GM21528 (cell line): ENCODE results near the gene ODR4.
A peak's percentile ranks its signal among the peaks of the same experiment; 100 is the strongest.
"Not testable (repeated sequence)": the region's sequence is repeated elsewhere in the genome, so short reads cannot be mapped to it uniquely, and the experiment has no call there.

Experiments
- ATAC-seq: cut with Tn5 transposase; IDR thresholded peaks from one replicate; pipeline ENCODE4 v1.9.1; 2021; ENCODE audit warnings: mild to moderate bottlenecking, moderate library complexity; ENCODE audit not compliant: unreplicated experiment, low FRiP score

ODR4 gene

GRCh38 chr1:186420923-186421322, 45.3 kb downstream of the ODR4 start:
- peak; percentile 85 for ATAC-seq

GRCh38 chr1:186421446-186421845, 45.8 kb downstream of the ODR4 start:
- no peak for ATAC-seq

- no peak for ATAC-seq
These were observed 48.9 kb downstream of the ODR4 start for GRCh38 chr1:186424539-186424938.

DNA sequence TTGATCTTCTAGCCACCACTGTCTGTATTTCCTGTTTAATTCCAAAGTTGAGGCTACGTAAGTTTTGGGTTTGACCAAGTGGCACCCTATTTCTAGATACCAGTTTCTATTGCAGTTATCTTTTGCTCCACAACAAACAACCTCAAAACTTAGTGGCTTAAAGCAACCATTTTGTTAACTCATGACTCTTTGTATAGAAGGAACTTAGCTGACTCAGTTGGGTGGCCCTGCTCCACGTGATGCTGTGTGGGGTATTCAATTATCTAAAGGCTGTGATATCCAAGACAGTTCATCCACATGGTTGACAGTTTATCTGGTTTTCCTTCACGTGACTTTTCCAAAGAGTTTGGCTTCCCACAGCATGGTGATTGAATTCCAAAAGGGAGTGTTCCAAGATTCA, 50.5 kb downstream of the ODR4 start:
- ATAC-seq: no peak

DNA sequence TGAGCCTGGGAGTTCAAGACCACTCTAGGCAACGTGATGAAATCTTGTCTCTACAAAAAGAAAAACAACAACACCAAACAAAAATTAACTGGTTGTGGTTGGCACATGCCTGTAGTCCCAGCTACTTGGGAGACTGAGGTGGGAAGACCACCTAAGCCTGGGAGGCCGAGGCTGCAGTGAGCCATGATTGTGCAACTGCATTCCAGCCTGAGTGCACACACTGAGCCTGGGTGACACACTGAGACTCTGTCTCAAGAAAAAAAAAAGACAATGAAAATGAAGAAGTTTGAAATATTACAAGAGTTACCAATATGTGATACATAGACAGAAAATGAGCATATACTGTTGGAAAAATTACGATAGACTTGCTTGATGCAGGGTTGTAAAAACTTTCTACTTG, 53.4 kb downstream of the ODR4 start:
- no peak for ATAC-seq

DNA sequence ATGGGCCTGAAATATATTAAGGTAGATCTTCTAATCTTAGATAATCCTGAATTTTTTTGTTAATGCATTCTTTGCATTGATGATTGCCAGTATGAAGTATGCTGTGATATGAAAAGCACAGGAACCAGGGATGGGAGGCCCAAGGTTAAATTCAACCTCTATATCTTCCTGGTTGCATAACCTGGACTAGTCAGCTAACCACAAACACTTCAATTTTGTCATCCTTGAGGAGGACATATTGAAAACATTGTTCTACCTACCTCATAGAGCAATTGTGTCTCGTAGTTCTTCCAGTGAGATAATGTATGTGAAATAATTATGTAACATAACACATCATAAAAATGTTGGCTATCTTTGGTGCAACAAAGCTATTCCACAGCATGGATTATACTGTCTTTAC, 59.7 kb downstream of the ODR4 start:
- ATAC-seq: no peak

DNA sequence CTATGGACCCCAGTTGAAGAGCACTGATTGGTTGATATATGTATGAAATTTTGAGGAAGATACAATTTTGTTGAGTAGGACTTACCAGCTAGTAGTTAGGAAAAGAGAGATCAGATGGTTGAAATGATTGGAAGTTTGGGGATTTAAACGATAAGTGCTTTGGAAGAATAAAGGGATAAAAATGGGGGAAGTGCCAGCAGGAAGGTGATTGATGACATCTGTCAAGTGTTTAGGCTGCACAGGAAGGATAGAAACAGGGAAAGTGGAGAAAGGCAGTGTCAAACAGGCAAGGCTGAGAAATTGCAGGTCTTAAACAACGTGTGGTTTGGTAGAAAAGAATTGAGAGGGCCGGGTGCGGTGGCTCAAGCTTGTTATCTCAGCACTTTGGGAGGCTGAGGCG, 62.9 kb downstream of the ODR4 start:
- ATAC-seq: no peak

- ATAC-seq: no peak
These were observed 64.9 kb downstream of the ODR4 start for GRCh38 chr1:186440584-186440983.

- ATAC-seq: no peak
These were observed 67.2 kb downstream of the ODR4 start for GRCh38 chr1:186442651-186443375.

- ATAC-seq: no peak
These were observed 68.0 kb downstream of the ODR4 start for GRCh38 chr1:186443638-186444037.

DNA sequence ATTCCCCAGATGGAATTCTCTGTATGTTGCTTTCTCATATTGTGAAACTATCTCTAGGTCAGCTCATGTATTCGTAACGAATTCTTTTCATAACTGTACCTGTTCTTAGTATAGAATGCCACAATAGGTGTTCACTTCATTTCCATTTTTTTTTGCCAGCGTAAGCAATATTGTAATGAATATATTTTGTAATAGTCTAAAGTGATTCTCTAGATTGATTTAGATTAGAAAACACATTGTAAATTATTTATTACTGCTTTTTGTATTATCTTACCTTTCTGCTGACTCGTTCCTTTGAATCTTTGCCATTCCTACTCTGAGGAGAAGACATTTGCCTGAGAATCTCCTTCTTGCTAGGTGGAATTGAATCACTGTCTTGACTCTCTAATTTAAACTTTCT, 70.5 kb downstream of the ODR4 start:
- no peak for ATAC-seq

DNA sequence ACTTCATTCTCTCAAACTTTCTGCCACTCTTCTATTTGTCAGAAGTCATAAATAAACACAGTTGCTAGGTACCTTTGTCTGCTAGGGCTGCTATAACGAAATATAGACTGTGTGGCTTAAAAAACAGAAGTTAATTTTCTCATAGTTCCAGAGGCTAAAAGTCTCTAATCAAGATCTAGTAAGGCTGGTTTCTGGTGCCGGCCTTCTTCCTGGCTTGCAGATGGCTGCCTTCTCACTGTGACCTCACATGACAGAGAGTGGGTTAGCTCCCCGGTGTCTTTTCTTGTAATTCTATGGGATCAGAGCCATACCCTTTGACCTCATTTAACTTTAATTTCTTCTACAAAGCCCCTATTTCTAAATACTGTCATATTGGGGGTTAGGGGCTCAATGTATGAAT, 79.3 kb downstream of the ODR4 start:
- no peak for ATAC-seq

DNA sequence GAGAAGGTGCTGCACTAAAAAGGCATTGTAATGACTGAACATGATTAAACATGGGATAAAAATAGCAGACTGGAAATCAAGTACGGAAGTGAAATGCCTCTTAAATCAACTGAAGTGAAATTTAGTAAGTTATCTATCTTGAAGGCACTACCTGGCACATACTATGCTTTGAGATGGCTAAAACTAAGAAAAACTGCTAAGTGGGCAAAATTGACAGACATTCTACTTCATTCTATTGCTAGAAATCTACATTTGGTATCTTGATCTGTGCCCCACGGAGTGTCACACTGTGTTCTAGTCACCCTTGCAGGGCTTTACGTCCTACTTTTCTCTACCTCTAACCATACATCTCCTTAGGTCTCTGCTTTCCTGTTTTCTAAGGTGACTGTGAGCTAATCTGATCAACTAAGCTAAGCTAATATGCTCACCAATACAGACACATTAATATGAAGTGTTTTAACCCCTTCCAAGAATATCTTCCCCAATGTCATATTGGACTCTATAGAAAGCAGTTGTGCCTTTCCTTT, 81.2 kb downstream of the ODR4 start:
- no peak for ATAC-seq

GRCh38 chr1:186459161-186459560, 83.5 kb downstream of the ODR4 start:
- not testable (repeated sequence) for ATAC-seq

GRCh38 chr1:186461014-186461413, 85.4 kb downstream of the ODR4 start, which contains the start of gene PDC:
Gene PDC, minus strand, starts transcription at chr1:186461114. Its CDS starts 11,655 bp downstream, at chr1:186449459.
- ATAC-seq: no peak

DNA sequence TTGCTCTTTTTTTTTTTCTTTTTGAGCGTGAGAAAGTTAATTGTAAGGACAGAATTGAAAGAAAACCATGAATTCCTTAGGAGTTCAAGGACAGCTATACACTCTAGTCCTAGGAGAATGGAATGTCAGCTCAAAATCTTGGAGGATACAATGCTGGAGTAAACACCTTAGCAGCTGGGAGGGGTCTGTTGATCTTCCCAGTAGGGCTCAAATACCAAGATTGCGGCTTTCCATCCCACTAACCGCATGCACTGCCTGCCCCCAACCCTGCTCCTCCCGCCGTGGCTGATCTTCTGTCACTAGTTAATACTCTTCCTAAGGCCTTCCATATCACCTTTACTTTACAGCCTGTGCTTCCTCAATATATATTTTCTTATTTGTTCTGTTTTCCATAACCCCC, 87.9 kb downstream of the ODR4 start:
- no peak for ATAC-seq

DNA sequence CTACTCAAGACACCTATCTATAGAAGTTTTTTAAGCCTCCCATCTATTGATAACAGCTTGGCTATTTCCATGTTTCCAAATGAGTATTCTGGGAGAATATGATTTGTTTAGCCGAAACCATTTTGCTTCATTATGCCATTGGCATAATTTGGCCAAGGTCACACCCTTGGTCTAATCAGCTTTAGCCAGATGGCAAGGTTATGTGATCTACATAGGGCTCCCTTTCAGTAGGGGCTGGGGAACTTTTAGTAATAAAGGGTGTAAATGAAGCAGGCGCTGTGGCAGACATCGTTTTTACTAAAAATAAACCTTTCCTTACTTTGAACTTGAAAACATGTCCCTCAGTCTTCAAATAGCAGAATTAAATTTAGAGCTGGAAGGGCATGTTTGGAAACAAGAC, 88.3 kb downstream of the ODR4 start:
- ATAC-seq: no peak

GRCh38 chr1:186465491-186465890, 89.9 kb downstream of the ODR4 start:
- ATAC-seq: not testable (repeated sequence)

DNA sequence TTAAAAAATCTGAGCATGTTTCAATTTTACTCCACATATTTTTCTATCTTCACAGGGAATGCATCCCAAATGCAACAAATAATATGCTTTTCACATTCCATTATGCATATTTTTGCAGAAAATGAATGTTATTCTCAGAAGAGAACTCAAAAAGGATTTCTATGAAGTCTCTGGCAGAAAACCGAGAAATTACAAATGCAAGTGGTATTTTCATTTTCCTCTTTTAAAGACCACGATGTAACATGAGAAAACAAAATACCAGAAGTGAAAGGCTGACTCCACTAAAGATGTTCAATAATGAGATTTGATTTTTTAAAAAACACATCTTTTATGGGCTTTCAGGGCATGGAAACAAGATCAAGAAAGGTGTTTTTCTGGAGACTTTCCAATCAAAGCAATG, 90.3 kb downstream of the ODR4 start:
- no peak for ATAC-seq
